GM10266 (cell line): Measurements from ENCODE around the gene TNFAIP8L1.

Source experiments
- DNase-seq: peaks from one replicate; pipeline ENCODE4 v3.0.0; 2012; ENCODE audit errors: extremely low spot score
- TF ChIP-seq, protein P1 (sequence below): IDR thresholded peaks from 2 replicates; pipeline ENCODE4 v1.5.1; 2012; ENCODE audit warnings: mild to moderate bottlenecking, low read depth; ENCODE audit not compliant: control insufficient read depth, insufficient read depth; ENCODE audit errors: missing control alignments

TNFAIP8L1 gene

DNA sequence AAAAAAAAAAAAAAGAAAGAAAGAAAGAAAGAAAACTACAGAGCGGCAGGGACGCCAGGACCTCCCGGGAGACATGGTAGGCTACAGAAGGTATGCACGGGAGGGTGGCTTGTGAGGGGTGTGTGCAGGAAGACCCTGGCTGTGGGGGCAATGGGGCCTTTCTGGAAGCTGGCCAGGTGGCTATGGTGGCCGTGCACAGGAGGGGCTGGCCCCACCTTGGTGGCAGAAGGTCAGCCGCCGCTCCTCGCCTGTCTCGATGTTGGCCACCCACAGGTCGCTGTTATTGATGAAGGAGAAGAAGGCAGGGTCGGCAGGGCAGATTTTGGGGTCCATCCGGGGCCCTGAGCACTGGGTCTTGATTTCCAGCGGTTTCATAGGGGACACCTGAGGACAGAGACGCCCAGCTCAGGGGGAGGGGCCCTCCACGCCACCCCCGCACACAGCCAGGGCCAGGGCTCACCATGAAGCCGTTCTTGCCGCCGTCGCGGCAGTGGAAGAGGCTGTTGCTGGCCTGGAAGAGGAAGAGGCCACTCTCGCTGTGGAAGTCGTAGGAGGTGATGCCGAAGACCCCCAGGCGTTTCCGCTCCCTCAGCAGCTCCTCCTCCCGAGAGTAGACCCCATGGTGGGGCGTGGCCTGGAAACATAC lies 64.5 kb downstream of the TNFAIP8L1 start:
- no peak for DNase-seq
- TF ChIP-seq, protein P1, sequence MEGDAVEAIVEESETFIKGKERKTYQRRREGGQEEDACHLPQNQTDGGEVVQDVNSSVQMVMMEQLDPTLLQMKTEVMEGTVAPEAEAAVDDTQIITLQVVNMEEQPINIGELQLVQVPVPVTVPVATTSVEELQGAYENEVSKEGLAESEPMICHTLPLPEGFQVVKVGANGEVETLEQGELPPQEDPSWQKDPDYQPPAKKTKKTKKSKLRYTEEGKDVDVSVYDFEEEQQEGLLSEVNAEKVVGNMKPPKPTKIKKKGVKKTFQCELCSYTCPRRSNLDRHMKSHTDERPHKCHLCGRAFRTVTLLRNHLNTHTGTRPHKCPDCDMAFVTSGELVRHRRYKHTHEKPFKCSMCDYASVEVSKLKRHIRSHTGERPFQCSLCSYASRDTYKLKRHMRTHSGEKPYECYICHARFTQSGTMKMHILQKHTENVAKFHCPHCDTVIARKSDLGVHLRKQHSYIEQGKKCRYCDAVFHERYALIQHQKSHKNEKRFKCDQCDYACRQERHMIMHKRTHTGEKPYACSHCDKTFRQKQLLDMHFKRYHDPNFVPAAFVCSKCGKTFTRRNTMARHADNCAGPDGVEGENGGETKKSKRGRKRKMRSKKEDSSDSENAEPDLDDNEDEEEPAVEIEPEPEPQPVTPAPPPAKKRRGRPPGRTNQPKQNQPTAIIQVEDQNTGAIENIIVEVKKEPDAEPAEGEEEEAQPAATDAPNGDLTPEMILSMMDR: no peak

GRCh38 chr19:4704317-4704673 lies 65.0 kb downstream of the TNFAIP8L1 start:
- TF ChIP-seq, protein P1: no peak
- no peak for DNase-seq
